T follicular helper cell (primary cell): ENCODE data around the gene CST6.

Experiments
- DNase-seq: peaks from one replicate; pipeline ENCODE4 v3.0.0-alpha.2; 2020; ENCODE audit warnings: low read depth

The CST6 gene

DNA sequence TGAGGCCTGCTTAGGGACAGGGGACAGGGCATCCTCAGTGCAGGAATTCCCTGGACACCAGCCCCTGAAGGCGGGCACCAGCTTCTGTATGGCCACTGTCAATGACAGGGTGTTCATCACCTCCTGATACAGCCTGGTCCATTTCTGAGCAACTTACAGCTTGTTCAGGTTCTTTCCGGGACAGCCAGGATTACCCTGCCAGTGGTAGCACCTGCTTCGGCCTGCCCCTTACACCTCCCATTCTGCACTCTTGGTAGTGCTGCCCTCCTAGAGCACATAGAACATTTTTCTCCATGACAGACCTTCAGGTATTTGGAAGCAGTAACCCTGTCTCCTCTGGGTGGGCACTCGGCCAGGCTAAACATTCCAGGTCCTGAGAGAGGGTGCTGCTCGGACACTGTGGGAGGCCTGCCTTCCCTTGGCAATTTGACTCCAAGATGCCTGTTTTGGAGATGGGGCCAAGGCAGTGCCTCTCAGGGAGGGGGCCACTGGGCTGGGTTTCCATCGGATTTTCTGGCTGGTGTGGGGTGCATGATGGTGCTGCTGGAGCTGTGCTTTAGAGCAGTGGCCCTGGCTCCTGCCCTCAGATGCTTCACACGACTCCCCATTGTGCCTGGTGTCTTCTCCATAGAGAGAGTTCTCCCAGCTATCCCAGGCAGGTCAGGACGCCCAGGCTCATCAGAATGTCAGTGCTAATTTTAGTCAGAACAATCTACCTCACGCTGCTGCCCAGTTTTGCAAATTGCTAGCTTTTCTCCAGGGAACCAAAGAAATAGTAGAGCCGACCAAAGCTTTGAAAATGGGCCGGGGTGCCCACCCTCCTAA is 35.9 kb downstream of the CST6 start:
- DNase-seq, result no peak

- no peak for DNase-seq
These were observed 36.9 kb downstream of the CST6 start, which contains the start of gene GAL3ST3 for GRCh38 chr11:66048547-66049323. Gene GAL3ST3 (minus strand): TSS chr11:66049161. CDS start chr11:66045415, 3,746 bp downstream.

DNA sequence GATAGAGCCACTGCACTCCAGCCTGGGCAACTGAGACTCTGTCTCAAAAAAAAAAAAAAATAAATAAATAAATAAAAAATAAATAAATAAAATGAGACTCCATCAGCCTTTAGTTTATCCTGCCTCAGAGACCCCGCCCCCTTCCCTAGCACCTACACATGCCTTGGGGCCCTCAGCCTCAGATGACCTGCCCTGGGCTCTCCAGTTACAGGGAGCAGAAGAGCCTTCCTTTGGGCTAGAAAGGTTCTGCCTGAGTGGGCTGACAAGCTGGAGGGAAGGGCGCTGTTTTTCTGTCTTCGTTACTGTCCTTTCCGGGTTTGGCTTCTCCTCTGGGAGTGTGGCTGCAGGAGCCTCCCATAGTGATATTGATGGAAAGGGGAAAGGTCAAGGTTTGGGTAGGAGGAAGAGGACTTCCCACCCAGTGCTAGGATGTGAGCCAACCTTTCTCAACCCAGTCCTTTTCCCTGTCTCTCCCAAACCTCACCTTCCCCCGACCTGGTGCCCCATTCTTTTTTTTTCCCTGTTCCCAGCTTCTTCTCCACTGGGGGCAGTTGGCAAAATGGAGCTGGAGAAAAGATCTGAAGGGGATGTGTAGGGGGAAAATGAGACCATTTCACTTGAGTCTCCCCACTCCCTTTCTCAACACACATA is 38.9 kb downstream of the CST6 start:
- DNase-seq, result no peak

- DNase-seq, result no peak
These were observed 39.6 kb downstream of the CST6 start for GRCh38 chr11:66051371-66051765.

- peak; percentile 92 for DNase-seq
These were observed 40.2 kb downstream of the CST6 start, which contains the start of gene SF3B2 for GRCh38 chr11:66051766-66052663. Gene SF3B2 (plus strand): TSS chr11:66052364. CDS start chr11:66052385, 21 bp downstream.

DNA sequence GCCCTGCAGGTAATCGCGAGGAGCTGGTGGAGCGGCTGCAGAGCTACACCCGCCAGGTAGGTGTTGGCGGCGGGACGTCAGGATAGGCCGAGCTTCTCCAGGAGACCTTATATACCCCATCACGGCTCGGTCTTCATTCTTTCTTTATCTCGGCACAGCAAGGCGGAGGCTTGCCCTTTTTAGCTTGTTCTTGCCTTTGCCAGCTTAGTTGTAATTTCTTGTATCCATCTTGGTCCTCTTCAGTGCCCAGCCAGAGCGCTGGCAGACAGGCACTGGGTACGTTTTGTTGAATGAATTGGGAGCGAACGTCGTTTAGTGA is 40.8 kb downstream of the CST6 start:
- DNase-seq, result no peak

GRCh38 chr11:66055021-66055420 is 43.2 kb downstream of the CST6 start:
- DNase-seq, result no peak

- no peak for DNase-seq
These were observed 44.7 kb downstream of the CST6 start for GRCh38 chr11:66056501-66056900.

- DNase-seq, result no peak
These were observed 48.3 kb downstream of the CST6 start for GRCh38 chr11:66059966-66060680.

- DNase-seq, result no peak
These were observed 49.5 kb downstream of the CST6 start for GRCh38 chr11:66061268-66061667.

DNA sequence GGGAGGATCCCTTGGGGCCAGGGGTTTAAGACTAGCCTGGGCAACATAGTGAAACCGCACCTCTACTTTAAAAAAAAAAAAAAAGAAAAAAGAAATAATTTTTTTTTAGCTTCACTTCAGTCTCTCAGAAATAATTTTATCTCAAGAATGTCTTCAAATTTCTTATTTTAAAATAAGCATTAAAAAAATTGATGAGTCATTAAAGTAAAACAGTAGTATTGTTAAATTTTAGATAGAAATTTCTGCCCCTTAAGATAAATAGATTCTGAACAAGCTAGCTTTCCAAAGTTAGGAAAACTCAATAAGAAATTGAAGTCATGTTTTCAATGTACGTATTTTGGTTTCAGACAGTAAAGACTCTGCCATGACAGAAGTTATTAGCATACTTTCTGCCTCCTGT is 50.6 kb downstream of the CST6 start:
- no peak for DNase-seq
